Upper lobe of left lung (tissue), 4 donors: ENCODE measurements around the gene ZNF534.

Experiments used
- CTCF ChIP-seq, 6 experiments: fragments of 450-650 bp in 4 of 6; fragments of 200-600 bp in 2 of 6; sonication (generic) in 2 of 6; IDR thresholded peaks; one replicate each; pipeline ENCODE4 v1.5.1; 2016 to 2019; ENCODE audit warnings: antibody characterized with exemption in 6 of 6
- EP300 ChIP-seq, 4 donors: sonication (generic); formaldehyde crosslinking; IDR thresholded peaks; one replicate each; pipeline ENCODE4 v1.5.1; 2017; ENCODE audit warnings: antibody characterized with exemption in 4 of 4, control low read depth in 2 of 4
- POLR2A ChIP-seq, 4 donors: fragments of 450-650 bp; IDR thresholded peaks; one replicate each; pipeline ENCODE4 v1.5.1; 2016 to 2017; ENCODE audit warnings: antibody characterized with exemption in 4 of 4, mild to moderate bottlenecking in 2 of 4
- POLR2AphosphoS5 ChIP-seq, 2 donors: sonication (generic); formaldehyde crosslinking; IDR thresholded peaks; one replicate each; pipeline ENCODE4 v1.5.1; 2017; ENCODE audit warnings: antibody characterized with exemption in 2 of 2

GRCh38 chr19:52498571-52498970 lies 69.6 kb downstream of the ZNF534 start:
- TF ChIP-seq CTCF (IDR thresholded peaks at IDR 0.05): no peak
- no peak for TF ChIP-seq POLR2A (IDR thresholded peaks at IDR 0.05)
- TF ChIP-seq EP300 (IDR thresholded peaks at IDR 0.05): no peak
- TF ChIP-seq POLR2AphosphoS5 (IDR thresholded peaks at IDR 0.05): no peak
